B cell (primary cell): Measurements from ENCODE around the gene KCNA10. TPM values are rescaled to one million over a fixed set of nuclear protein-coding genes. Genes with fewer than 3 reads are reported as not detected.

ENCODE experiments used
- ATAC-seq: fragments of 200-7000 bp; cut with Tn5 transposase; one replicate; pipeline ENCODE4 v1.10.0; 2021; ENCODE audit warnings: low read depth, mild to moderate bottlenecking, moderate number of reproducible peaks, moderate library complexity
- CTCF ChIA-PET: fragments of 350-600 bp; sonication (Branson Sonifier 250); formaldehyde crosslinking; loops from one replicate; lab custom pipeline; 2021; ENCODE audit warnings: antibody characterized with exemption, inconsistent platforms; lab: Charles Lee
- POLR2A ChIA-PET: fragments of 350-600 bp; sonication (Branson Sonifier 250); formaldehyde crosslinking; loops from one replicate; lab custom pipeline; 2021; ENCODE audit warnings: antibody characterized with exemption; lab: Charles Lee
- DNase-seq: peaks from one replicate; pipeline ENCODE4 v3.0.0; 2013
- H2AFZ ChIP-seq: 2 replicates; pipeline ENCODE4 v1.6.1; 2012; ENCODE audit warnings: mild to moderate bottlenecking, low read depth, low read length; ENCODE audit not compliant: insufficient read depth, poor library complexity, severe bottlenecking
- H3K27ac ChIP-seq, 2 donors: 1 replicate in 1 of 2; 2 replicates in 1 of 2; pipeline ENCODE4 v1.5.1; 2012 to 2013; ENCODE audit warnings: low read length in 2 of 2, mild to moderate bottlenecking in 2 of 2, moderate library complexity in 1 of 2
- H3K27me3 ChIP-seq, 4 experiments: fragments of 200-600 bp in 1 of 4; sonication (generic) in 1 of 4; replicated peaks in 1 of 4; 1 replicate in 2 of 4; 2 replicates in 2 of 4; pipeline versions ENCODE4 v1.6.1 to v1.7.0; 2013 to 2016; ENCODE audit warnings: low read length in 3 of 4, mild to moderate bottlenecking in 2 of 4, mixed read lengths in 1 of 4, moderate library complexity in 1 of 4; ENCODE audit not compliant: insufficient read depth in 4 of 4, control insufficient read depth in 3 of 4; ENCODE audit errors: control extremely low read depth in 1 of 4
- H3K36me3 ChIP-seq, 2 experiments: replicated peaks in 1 of 2; 1 replicate in 1 of 2; 2 replicates in 1 of 2; pipeline versions ENCODE4 v1.6.1 to v1.7.1; 2013; ENCODE audit warnings: low read length in 1 of 2; ENCODE audit not compliant: insufficient read depth in 2 of 2, control insufficient read depth in 1 of 2; ENCODE audit errors: control extremely low read depth in 1 of 2, extremely low read depth in 1 of 2
- H3K4me1 ChIP-seq, 2 donors: fragments of 200-600 bp in 1 of 2; sonication (generic) in 1 of 2; 1 replicate in 1 of 2; 2 replicates in 1 of 2; pipeline versions ENCODE4 v1.5.1 to v1.6.1; 2013 to 2017; ENCODE audit warnings: low read length in 2 of 2; ENCODE audit not compliant: control insufficient read depth in 2 of 2, insufficient read depth in 2 of 2
- H3K4me2 ChIP-seq: replicated peaks from 2 replicates; pipeline ENCODE3; 2012; ENCODE audit warnings: mild to moderate bottlenecking, low read depth, low read length; ENCODE audit not compliant: poor library complexity, severe bottlenecking
- H3K4me3 ChIP-seq, 5 experiments: fragments of 200-600 bp in 1 of 5; sonication (generic) in 1 of 5; 1 replicate in 3 of 5; 2 replicates in 2 of 5; pipeline versions ENCODE4 v1.5.1 to v1.7.0; 2011 to 2016; ENCODE audit warnings: low read length in 4 of 5, mild to moderate bottlenecking in 4 of 5, low read depth in 2 of 5, control low read depth in 1 of 5, moderate library complexity in 1 of 5; ENCODE audit not compliant: insufficient read depth in 1 of 5; ENCODE audit errors: control extremely low read depth in 1 of 5, extremely low read depth in 1 of 5
- H3K79me2 ChIP-seq: fragments of 200-600 bp; sonication (generic); one replicate; pipeline ENCODE4 v1.6.0; 2016; ENCODE audit warnings: low read length; ENCODE audit not compliant: control insufficient read depth, insufficient read depth
- H3K9ac ChIP-seq: fragments of 200-600 bp; sonication (generic); 2 replicates; pipeline ENCODE4 v1.6.1; 2017; ENCODE audit warnings: mild to moderate bottlenecking, low read length, moderate library complexity
- H3K9me3 ChIP-seq, 3 donors: one replicate each; pipeline versions ENCODE4 v1.6.1 to v1.7.1; 2013; ENCODE audit warnings: low read length in 2 of 3; ENCODE audit not compliant: control insufficient read depth in 2 of 3, insufficient read depth in 1 of 3; ENCODE audit errors: control extremely low read depth in 1 of 3
- H4K20me1 ChIP-seq: 2 replicates; pipeline ENCODE4 v1.6.0; 2012; ENCODE audit warnings: mild to moderate bottlenecking, low read length; ENCODE audit not compliant: insufficient read depth, control insufficient read depth, poor library complexity, severe bottlenecking
- H3K27ac Mint-ChIP-seq: one replicate; pipeline ENCODE4 v1.8.0; 2021; ENCODE audit warnings: mixed read lengths
- H3K27me3 Mint-ChIP-seq: one replicate; pipeline ENCODE4 v1.8.0; 2021; ENCODE audit warnings: mixed read lengths
- H3K4me1 Mint-ChIP-seq: one replicate; pipeline ENCODE4 v1.8.0; 2021; ENCODE audit warnings: mixed read lengths
- H3K4me3 Mint-ChIP-seq: one replicate; pipeline ENCODE4 v1.8.0; 2021; ENCODE audit warnings: mixed read lengths
- H3K9me3 Mint-ChIP-seq: one replicate; pipeline ENCODE4 v1.8.0; 2022; ENCODE audit warnings: mixed read lengths; ENCODE audit not compliant: insufficient read depth
- CTCF ChIP-seq: fragments of 200-600 bp; IDR thresholded peaks from one replicate; pipeline ENCODE4 v1.8.0; 2022; ENCODE audit warnings: antibody characterized with exemption, mild to moderate bottlenecking
- EZH2 ChIP-seq: IDR thresholded peaks from 2 replicates; pipeline ENCODE4 v1.6.1; 2012; ENCODE audit warnings: borderline replicate concordance, low read depth, mild to moderate bottlenecking, moderate library complexity, low read length; ENCODE audit not compliant: insufficient read depth, poor library complexity, severe bottlenecking
- WGBS: methylation state at CpG from one replicate; pipeline ENCODE4 v1.1.5; 2013; ENCODE audit warnings: missing lambda C conversion rate; ENCODE audit not compliant: insufficient coverage; 5-methylcytosine and 5-hydroxymethylcytosine counted together
- intact Hi-C: fragments of 100-400 bp; cut with micrococcal nuclease; formaldehyde crosslinking; loops from one replicate; pipeline ENCODE4 v1.10.0; 2022
- polyA plus RNA-seq: library from polyadenylated mRNA; depleted of rRNA; stranded (reverse); fragments of >200 nt; gene quantifications from 2 replicates; pipeline ENCODE4 v1.2.3, GENCODE V29; 2012
- total RNA-seq, 2 donors: library from RNA; stranded (reverse); fragments of 120-200 nt in 1 of 2; gene quantifications; 1 replicate in 1 of 2; 2 replicates in 1 of 2; pipeline versions ENCODE4 v1.2.3 to v1.2.4, GENCODE V29; 2013 to 2022

KCNA10 gene
- total and polyA plus RNA-seq, 2 donors (not counting 1 experiment from before 2014, with no cell fraction given): not detected

GRCh38 chr1:110477445-110477957 lies 41.5 kb downstream of the KCNA10 start:
- POLR2A ChIA-PET: no interaction called here
- ATAC-seq: no peak
- H3K4me1 Mint-ChIP-seq: no peaks in the 10 kb centered on the region

More at GRCh38 chr1:110477445-110477957, 41.5 kb downstream of the KCNA10 start:
- Mint-ChIP-seq H3K27me3 (peaks cover 38% of the 10 kb centered on the region), H3K9me3 (no peaks in the 10 kb centered on the region), H3K27ac (no peak overlapping the region), H3K4me3 (no peak overlapping the region)
- no peak overlapping the region for H3K27ac ChIP-seq
- H4K20me1 ChIP-seq: no peaks in the 10 kb centered on the region
- H3K9me3 ChIP-seq: peaks cover 0 to 2% (median 0%) of the 10 kb centered on the region in 3 donors
- no peak overlapping the region for H3K4me3 ChIP-seq
- intact Hi-C loops: no loop called here
- no peaks in the 10 kb centered on the region for H3K36me3 ChIP-seq
- no peak overlapping the region for H2AFZ ChIP-seq
- H3K4me2 ChIP-seq: no peak overlapping the region
- H3K9ac ChIP-seq: no peak overlapping the region
- no peaks in the 10 kb centered on the region for H3K4me1 ChIP-seq
- no peaks in the 10 kb centered on the region for H3K79me2 ChIP-seq
- CTCF ChIA-PET: interaction anchor here (1.0 to 1.7 kb wide), 3 partner anchors 17 to 277 kb away, joined by 3 to 6 read pairs (median 4); no protein-coding TSS in a partner anchor
- 89% methylated on average over 3 of the region's 3 CpGs for WGBS
- H3K27me3 ChIP-seq: peaks cover 0 to 9% (median 2%) of the 10 kb centered on the region in 4 experiments
- DNase-seq: no peak
- TF ChIP-seq CTCF (no peak), EZH2 (no peak)
